ENCODE measurements around the gene SPDYE1.

SPDYE1 gene

GRCh38 chr7:44046321-44047061 is 48.8 kb downstream of the SPDYE1 start:
- no peak for TF ChIP-seq EZH2phosphoT487 (IDR thresholded peaks at IDR 0.05; ENCODE audit: borderline replicate concordance, low read length)
- TF ChIP-seq CTCF (IDR thresholded peaks at IDR 0.05; ENCODE audit: low read depth, low read length, poor library complexity, severe bottlenecking): no peak
- peaks cover 19% of the 10 kb centered on the region for H4K20me1 ChIP-seq (ENCODE audit: control insufficient read depth, insufficient read depth, low read depth, low read length)
- peak overlapping the region; percentile 79 for H3K4me3 ChIP-seq (ENCODE audit: low read length)
- H3K27me3 ChIP-seq (ENCODE audit: control insufficient read depth, low read length): no peaks in the 10 kb centered on the region
- H3K4me2 ChIP-seq (ENCODE audit: low read length): peak overlapping the region; percentile 97
- peaks cover 76% of the 10 kb centered on the region for H3K79me2 ChIP-seq (ENCODE audit: control insufficient read depth, low read length)
- no peaks in the 10 kb centered on the region for H3K9me2 ChIP-seq (replicated peaks; ENCODE audit: control insufficient read depth, low read length)
- peaks cover 29% of the 10 kb centered on the region for H3F3A ChIP-seq (ENCODE audit: control insufficient read depth, insufficient read depth)
- peaks cover 63% of the 10 kb centered on the region for H3K36me3 ChIP-seq (ENCODE audit: control insufficient read depth, low read length)
- no peaks in the 10 kb centered on the region for H3K9me3 ChIP-seq (ENCODE audit: control insufficient read depth, insufficient read depth, low read length)
- peaks cover 40% of the 10 kb centered on the region for H3K4me1 ChIP-seq (ENCODE audit: control insufficient read depth, low read length)
- peak overlapping the region; percentile 83 for H3K27ac ChIP-seq (ENCODE audit: low read depth, low read length)

- no peak overlapping the region for H3K4me3 ChIP-seq (ENCODE audit: low read length)
- no peaks in the 10 kb centered on the region for H3K9me3 ChIP-seq (ENCODE audit: control insufficient read depth, insufficient read depth, low read length)
- no peak overlapping the region for H3K27ac ChIP-seq (ENCODE audit: low read depth, low read length)
- peaks cover 19% of the 10 kb centered on the region for H4K20me1 ChIP-seq (ENCODE audit: control insufficient read depth, insufficient read depth, low read depth, low read length)
- peak overlapping the region; percentile 4; the same call in 1 of the 2 replicates for H3K4me2 ChIP-seq (ENCODE audit: low read length)
- no peak for TF ChIP-seq CTCF (IDR thresholded peaks at IDR 0.05; ENCODE audit: low read depth, low read length, poor library complexity, severe bottlenecking)
- TF ChIP-seq EZH2phosphoT487 (IDR thresholded peaks at IDR 0.05; ENCODE audit: borderline replicate concordance, low read length): no peak
- H3F3A ChIP-seq (ENCODE audit: control insufficient read depth, insufficient read depth): peaks cover 21% of the 10 kb centered on the region
- H3K4me1 ChIP-seq (ENCODE audit: control insufficient read depth, low read length): peaks cover 40% of the 10 kb centered on the region
- no peaks in the 10 kb centered on the region for H3K9me2 ChIP-seq (replicated peaks; ENCODE audit: control insufficient read depth, low read length)
- H3K27me3 ChIP-seq (ENCODE audit: control insufficient read depth, low read length): no peaks in the 10 kb centered on the region
- peaks cover 89% of the 10 kb centered on the region for H3K79me2 ChIP-seq (ENCODE audit: control insufficient read depth, low read length)
- H3K36me3 ChIP-seq (ENCODE audit: control insufficient read depth, low read length): peaks cover 78% of the 10 kb centered on the region
Observed at GRCh38 chr7:44048031-44048795, 50.5 kb downstream of the SPDYE1 start.

- H3K36me3 ChIP-seq (ENCODE audit: control insufficient read depth, low read length): peaks cover 91% of the 10 kb centered on the region
- peaks cover 15% of the 10 kb centered on the region for H3F3A ChIP-seq (ENCODE audit: control insufficient read depth, insufficient read depth)
- no peaks in the 10 kb centered on the region for H3K9me2 ChIP-seq (replicated peaks; ENCODE audit: control insufficient read depth, low read length)
- H3K79me2 ChIP-seq (ENCODE audit: control insufficient read depth, low read length): peaks cover 88% of the 10 kb centered on the region
- H3K4me3 ChIP-seq (ENCODE audit: low read length): no peak overlapping the region
- no peak overlapping the region for H3K4me2 ChIP-seq (ENCODE audit: low read length)
- H3K27ac ChIP-seq (ENCODE audit: low read depth, low read length): no peak overlapping the region
- H4K20me1 ChIP-seq (ENCODE audit: control insufficient read depth, insufficient read depth, low read depth, low read length): peaks cover 19% of the 10 kb centered on the region
- H3K27me3 ChIP-seq (ENCODE audit: control insufficient read depth, low read length): no peaks in the 10 kb centered on the region
- no peaks in the 10 kb centered on the region for H3K9me3 ChIP-seq (ENCODE audit: control insufficient read depth, insufficient read depth, low read length)
- TF ChIP-seq EZH2phosphoT487 (IDR thresholded peaks at IDR 0.05; ENCODE audit: borderline replicate concordance, low read length) (no peak), CTCF (IDR thresholded peaks at IDR 0.05; ENCODE audit: low read depth, low read length, poor library complexity, severe bottlenecking) (no peak)
- H3K4me1 ChIP-seq (ENCODE audit: control insufficient read depth, low read length): peaks cover 33% of the 10 kb centered on the region
Observed at GRCh38 chr7:44050121-44050914, 52.6 kb downstream of the SPDYE1 start.

All from DOHH2 (cell line).